Lung microvascular endothelial cell (primary cell): ENCODE results near the gene SMARCA1. TPM values are rescaled to one million over a fixed set of nuclear protein-coding genes. Genes with fewer than 3 reads are reported as not detected.

ENCODE experiments used
- DNase-seq, 2 donors: peaks; one replicate each; pipeline versions ENCODE4 v3.0.0 to v3.0.0-alpha.2; 2010; ENCODE audit warnings: low read depth in 2 of 2
- total RNA-seq: library from RNA; depleted of rRNA; stranded (reverse); fragments of >200 nt; gene quantifications from 2 replicates; pipeline ENCODE4 v1.2.1, GENCODE V29; 2014

SMARCA1 gene
- total RNA-seq, 1 donor from 2014 or later = 22.6 TPM

DNA sequence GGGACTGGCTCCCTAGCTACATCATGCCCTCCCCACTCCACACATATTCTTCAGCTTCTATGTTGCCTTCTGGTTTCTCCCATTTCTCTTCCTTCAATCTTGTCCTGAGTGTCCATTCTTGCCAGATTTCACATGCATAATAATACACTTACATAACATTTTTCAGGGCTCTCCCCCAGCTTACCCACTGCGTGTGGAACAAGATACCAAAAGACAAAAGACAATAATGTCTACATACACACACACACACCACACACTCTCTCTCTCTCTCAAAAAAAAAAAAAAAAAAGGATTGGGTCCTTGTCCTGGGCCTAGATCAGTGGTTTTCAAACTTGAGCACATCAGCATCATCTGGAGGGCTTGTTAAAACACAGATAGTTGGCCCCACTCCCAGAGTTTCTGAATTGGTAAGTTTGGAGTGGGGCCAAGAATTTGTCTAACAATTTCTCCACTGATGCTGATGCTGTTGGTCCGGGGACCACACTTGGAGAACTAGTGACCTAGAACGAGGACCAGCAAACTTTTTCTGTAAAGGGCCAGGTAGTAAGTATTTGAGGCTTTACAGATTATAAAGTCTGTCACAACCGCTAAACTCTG is 6.5 kb upstream of the SMARCA1 start:
- peak in 1 of 2 donors; percentile 51 for DNase-seq

DNA sequence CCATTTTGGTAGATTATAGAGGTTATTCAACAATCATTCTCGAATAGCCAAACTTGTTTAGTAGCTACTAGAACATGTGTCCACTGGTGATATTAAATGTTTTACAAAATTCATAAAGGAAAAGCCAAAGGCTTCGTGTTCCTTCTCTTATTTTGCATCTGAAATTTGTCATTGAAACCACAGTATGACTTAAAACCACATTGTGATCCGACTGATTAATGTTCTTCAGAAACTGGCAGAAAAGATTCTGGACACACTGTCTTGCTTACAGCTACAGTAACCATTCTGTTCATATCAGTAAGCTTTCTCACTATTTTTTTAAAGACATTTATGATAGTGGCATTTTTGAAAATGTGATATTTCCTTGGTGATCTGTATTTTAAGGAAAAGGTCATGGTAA is 2.6 kb upstream of the SMARCA1 start:
- no peak for DNase-seq

- DNase-seq = no peak
Measured at GRCh38 chrX:129525162-129525561, 1.9 kb upstream of the SMARCA1 start.

GRCh38 chrX:129524250-129524850 is 1.1 kb upstream of the SMARCA1 start:
- no peak for DNase-seq

- peak; percentile 46 to 50 for DNase-seq
Measured at GRCh38 chrX:129522184-129523078, 859 bp downstream of the SMARCA1 start.

DNA sequence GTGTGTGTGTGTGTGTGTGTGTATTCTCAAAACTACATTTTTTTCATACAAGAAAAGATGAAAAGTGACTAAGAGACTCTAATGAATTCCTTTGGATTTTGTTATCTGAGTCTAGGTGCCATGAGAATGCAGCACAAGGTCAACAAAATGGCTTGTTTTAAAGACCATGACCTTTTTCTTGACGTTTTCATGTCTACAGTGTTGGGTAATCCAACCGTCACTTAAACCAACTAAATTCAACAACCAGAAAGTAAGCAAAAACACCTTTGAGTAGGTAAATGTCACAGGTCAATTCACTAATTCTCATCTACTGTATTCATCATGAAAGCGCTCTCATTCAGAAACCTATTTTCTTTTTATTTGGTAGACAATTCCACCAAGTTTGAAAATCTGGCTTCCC is 3.1 kb downstream of the SMARCA1 start:
- no peak for DNase-seq

DNA sequence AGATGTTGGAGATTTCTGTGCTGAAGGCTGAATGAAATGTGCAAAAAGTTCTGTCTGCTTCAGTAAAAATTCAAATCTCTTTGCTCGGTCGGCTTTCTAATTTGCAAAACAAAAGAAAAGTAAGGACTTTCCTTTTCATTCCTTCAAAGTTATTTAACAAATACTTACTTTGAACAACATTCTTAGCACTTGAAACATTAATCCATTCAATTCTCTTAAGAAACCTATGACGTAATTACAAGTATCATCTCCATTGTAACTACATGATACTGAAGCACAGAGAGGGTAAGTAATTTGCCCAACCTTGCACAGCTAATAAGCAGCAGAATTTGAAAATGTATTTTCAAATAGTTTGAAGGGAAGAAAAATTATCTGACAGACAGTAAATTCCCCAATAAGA is 6.9 kb downstream of the SMARCA1 start:
- no peak for DNase-seq

DNA sequence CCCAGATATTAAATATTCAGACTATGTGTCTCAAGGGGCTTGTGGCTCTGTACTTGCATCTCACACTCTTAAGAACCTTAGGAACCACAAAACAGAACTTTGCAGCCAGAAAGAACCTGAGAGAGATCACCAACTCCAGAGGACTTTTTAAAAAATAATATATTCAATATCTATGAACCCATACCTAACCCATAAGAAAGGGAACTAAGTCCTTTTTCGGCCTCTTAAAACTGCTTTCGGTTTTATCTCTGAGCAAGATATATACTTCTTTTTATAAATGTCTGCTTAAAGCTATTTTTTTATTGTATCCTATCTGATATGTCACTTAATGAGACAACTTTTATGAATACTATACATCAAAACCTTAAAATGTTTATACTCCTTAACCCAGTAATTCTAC is 10.9 kb downstream of the SMARCA1 start:
- no peak for DNase-seq

GRCh38 chrX:129511689-129512088 is 11.6 kb downstream of the SMARCA1 start:
- no peak for DNase-seq

- DNase-seq = no peak
Measured at GRCh38 chrX:129510331-129510730, 13.0 kb downstream of the SMARCA1 start.

GRCh38 chrX:129497146-129497843 is 26.0 kb downstream of the SMARCA1 start:
- no peak for DNase-seq

GRCh38 chrX:129496625-129497024 is 26.7 kb downstream of the SMARCA1 start:
- DNase-seq = no peak

GRCh38 chrX:129495900-129496299 is 27.4 kb downstream of the SMARCA1 start:
- DNase-seq = peak in 1 of 2 donors; percentile 8

DNA sequence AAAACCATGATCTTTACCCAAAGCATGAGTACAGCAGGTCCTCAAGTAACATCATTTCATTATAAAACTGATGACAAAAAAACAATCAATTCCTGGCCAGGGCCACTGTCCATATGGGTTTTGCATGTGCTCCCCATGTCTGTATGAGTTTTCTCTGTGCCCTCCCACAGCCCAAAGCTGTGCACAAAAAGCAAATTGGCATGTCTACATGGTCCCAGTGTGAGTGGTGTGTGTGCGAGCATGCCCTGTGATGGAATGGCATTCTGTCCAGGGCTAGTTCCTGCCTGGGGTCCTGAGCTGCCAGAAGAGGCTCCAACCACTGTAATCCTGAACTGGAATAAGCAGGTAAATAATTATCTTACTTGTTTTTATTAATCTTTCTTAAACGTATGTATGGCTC is 28.4 kb downstream of the SMARCA1 start:
- DNase-seq = no peak

- peak in 1 of 2 donors; percentile 58 for DNase-seq
Measured at GRCh38 chrX:129493643-129494042, 29.6 kb downstream of the SMARCA1 start.

DNA sequence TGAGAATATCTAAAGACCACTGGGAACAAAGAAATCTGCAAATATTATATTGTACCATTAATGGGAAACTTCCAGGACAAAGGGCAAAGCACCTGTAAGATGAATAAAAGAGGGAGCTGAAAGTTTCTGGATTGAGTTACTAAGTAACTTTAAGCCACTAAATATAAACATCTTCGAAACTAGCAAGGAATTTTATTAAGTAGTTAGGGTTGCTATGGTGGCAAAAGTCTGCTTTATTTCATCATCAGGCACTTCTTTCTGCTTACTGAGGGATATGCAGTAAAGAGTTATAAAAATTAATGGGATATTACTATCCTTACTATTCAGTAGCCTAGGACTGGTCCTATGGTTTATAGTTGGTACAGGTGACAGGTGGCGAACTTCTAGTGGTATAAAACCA is 33.0 kb downstream of the SMARCA1 start:
- no peak for DNase-seq

GRCh38 chrX:129488359-129488758 is 34.9 kb downstream of the SMARCA1 start:
- DNase-seq = no peak

- DNase-seq = no peak
Measured at GRCh38 chrX:129480889-129481288, 42.4 kb downstream of the SMARCA1 start.

DNA sequence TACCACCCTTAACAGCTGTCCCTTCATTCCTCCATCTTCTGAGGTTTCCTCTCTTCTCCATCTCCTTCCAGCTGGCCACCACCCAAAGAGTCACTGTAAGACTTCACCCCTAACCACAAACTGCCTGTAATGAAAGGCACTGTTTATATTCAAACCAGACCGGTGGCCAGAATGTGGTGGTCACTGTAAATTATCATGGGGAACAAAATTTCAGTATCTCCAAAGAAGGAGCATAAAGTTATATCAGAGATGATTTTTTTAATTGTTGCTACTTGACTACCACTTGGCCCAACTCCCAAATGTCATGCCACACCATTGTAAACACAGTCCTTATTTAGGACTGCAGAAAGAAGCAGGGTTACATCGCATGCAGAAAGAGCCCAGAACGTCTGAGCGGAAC is 44.8 kb downstream of the SMARCA1 start:
- DNase-seq = peak in 1 of 2 donors; percentile 16

DNA sequence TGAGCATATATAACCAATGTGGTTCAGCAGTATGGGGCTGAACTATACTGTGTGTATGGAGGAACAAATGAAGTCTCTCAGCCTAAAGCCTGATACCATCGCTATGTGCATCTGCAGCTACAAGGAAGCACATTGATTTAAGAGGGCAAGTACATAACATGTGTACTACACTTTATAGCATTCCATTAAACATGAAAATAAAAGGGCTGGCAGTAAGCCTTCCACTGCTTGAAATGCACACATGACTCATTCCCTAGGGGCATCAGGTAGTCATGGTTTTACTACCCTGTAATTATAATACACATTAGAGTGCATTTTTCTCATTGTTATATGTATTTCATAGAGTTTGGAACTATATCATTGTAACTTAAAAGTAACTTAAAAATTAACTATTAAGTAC is 51.2 kb downstream of the SMARCA1 start:
- no peak for DNase-seq

- DNase-seq = no peak
Measured at GRCh38 chrX:129462707-129463106, 60.6 kb downstream of the SMARCA1 start.
